ENCODE measurements around the gene ABTB2. TPM values are rescaled to one million over a fixed set of nuclear protein-coding genes. Genes with fewer than 3 reads are reported as not detected.

ABTB2 gene
- polyA plus RNA-seq, 1 of the 3 experiments (the other 2 are of a cell fraction), result 7.8 TPM

- Histone ChIP-seq H3F3A (replicated peaks; ENCODE audit: insufficient read depth) (no peaks in the 10 kb centered on the region), H3K4me3 (ENCODE audit: low read depth in 2 of 2, low read length in 1 of 2) (no peak overlapping the region), H3K27me3 (ENCODE audit: insufficient read depth) (no peaks in the 10 kb centered on the region), H3K4me2 (no peak overlapping the region), H3K9ac (no peak overlapping the region), H3K9me2 (no peaks in the 10 kb centered on the region), H2AFZ (ENCODE audit: low read depth) (no peak overlapping the region), H3K9me3 (no peaks in the 10 kb centered on the region), H3K27ac (ENCODE audit: low read depth in 2 of 2, low read length in 1 of 2) (no peak overlapping the region), H3K4me1 (ENCODE audit: control insufficient read depth in 1 of 2, insufficient read depth in 2 of 2, low read depth in 1 of 2, low read length in 1 of 2) (peaks cover 5 to 6% of the 10 kb centered on the region in 2 experiments; a peak in 2 of 4 replicates), H3K36me3 (replicated peaks in 1 of 2; ENCODE audit: control insufficient read depth in 1 of 2, insufficient read depth in 2 of 2, low read length in 1 of 2) (no peaks in the 10 kb centered on the region), H3K79me2 (ENCODE audit: insufficient read depth) (no peaks in the 10 kb centered on the region), H4K20me1 (ENCODE audit: insufficient read depth) (no peaks in the 10 kb centered on the region)
- CTCF ChIA-PET, result interaction anchor here (1.0 to 12.0 kb wide), 21 partner anchors 10 to 332 kb away, joined by 3 to 240 read pairs (median 22); partner anchors contain the start of gene ABTB2
- 93% methylated on average over 7 of the region's 7 CpGs for WGBS (ENCODE audit: low lambda C conversion rate)
- no peak for DNase-seq
- POLR2A ChIA-PET, result no interaction called here
- TF ChIP-seq CTCF (IDR thresholded peaks at IDR 0.05) (no peak), SMC3 (IDR thresholded peaks at IDR 0.05; ENCODE audit: low read depth, low read length) (no peak), JUND (IDR thresholded peaks at IDR 0.05) (no peak), GATA2 (CRISPR knock-in tag; IDR thresholded peaks at IDR 0.05) (no peak), USF2 (IDR thresholded peaks at IDR 0.05; ENCODE audit: borderline replicate concordance, low read depth, low read length) (no peak), NRF1 (IDR thresholded peaks at IDR 0.05; ENCODE audit: low read depth, low read length) (no peak), EZH2phosphoT487 (IDR thresholded peaks at IDR 0.05; ENCODE audit: borderline replicate concordance, low read depth) (no peak), MEF2A (IDR thresholded peaks at IDR 0.05; ENCODE audit: borderline replicate concordance, low read depth) (no peak), SIN3A (IDR thresholded peaks at IDR 0.05; ENCODE audit: borderline replicate concordance, low read depth, low read length) (no peak)
These were observed 182.4 kb downstream of the ABTB2 start for GRCh38 chr11:34175284-34176019.

GRCh38 chr11:34174412-34175041 is 183.3 kb downstream of the ABTB2 start:
- Histone ChIP-seq H3F3A (replicated peaks; ENCODE audit: insufficient read depth) (no peaks in the 10 kb centered on the region), H3K4me1 (ENCODE audit: control insufficient read depth in 1 of 2, insufficient read depth in 2 of 2, low read depth in 1 of 2, low read length in 1 of 2) (peaks cover 5 to 10% of the 10 kb centered on the region in 2 experiments; a peak in 2 of 4 replicates), H3K27me3 (ENCODE audit: insufficient read depth) (no peaks in the 10 kb centered on the region), H4K20me1 (ENCODE audit: insufficient read depth) (no peaks in the 10 kb centered on the region), H2AFZ (ENCODE audit: low read depth) (no peak overlapping the region), H3K79me2 (ENCODE audit: insufficient read depth) (no peaks in the 10 kb centered on the region), H3K4me3 (ENCODE audit: low read depth in 2 of 2, low read length in 1 of 2) (peak overlapping the region; percentile 27 to 47; a peak in 2 of 4 replicates), H3K9me3 (no peaks in the 10 kb centered on the region), H3K4me2 (peak overlapping the region; percentile 64), H3K36me3 (replicated peaks in 1 of 2; ENCODE audit: control insufficient read depth in 1 of 2, insufficient read depth in 2 of 2, low read length in 1 of 2) (no peaks in the 10 kb centered on the region), H3K9me2 (no peaks in the 10 kb centered on the region), H3K27ac (ENCODE audit: low read depth in 2 of 2, low read length in 1 of 2) (no peak overlapping the region), H3K9ac (no peak overlapping the region)
- peak; percentile 95 for DNase-seq
- 18% methylated on average over 20 of the region's 33 CpGs for WGBS (ENCODE audit: low lambda C conversion rate)
- ChIA-PET CTCF (interaction anchor here (0.6 to 12.0 kb wide), 76 partner anchors 8 to 366 kb away, joined by 3 to 240 read pairs (median 5); partner anchors contain the start of gene ABTB2), POLR2A (interaction anchor here (0.6 to 1.4 kb wide), 5 partner anchors 13 to 183 kb away, joined by 3 to 20 read pairs (median 4); partner anchors contain the start of genes ABTB2 and NAT10)
- TF ChIP-seq TAF1 (IDR thresholded peaks at IDR 0.05; ENCODE audit: borderline replicate concordance, low read depth, low read length) (no peak), FOXM1 (IDR thresholded peaks at IDR 0.05; ENCODE audit: low read depth) (0 out of 2 replicates have a peak, but pooled peaks have one; percentile 33), CHD2 (IDR thresholded peaks at IDR 0.05; ENCODE audit: low read length, partially characterized antibody) (peak; percentile 57), NFIC (IDR thresholded peaks at IDR 0.05; ENCODE audit: borderline replicate concordance) (no peak), CTCF (IDR thresholded peaks at IDR 0.05) (peak; percentile 90), IRF3 (IDR thresholded peaks at IDR 0.05; ENCODE audit: low read depth, low read length) (no peak), SMC3 (IDR thresholded peaks at IDR 0.05; ENCODE audit: low read depth, low read length) (peak; percentile 100), PBX3 (IDR thresholded peaks at IDR 0.05) (no peak), NRF1 (IDR thresholded peaks at IDR 0.05; ENCODE audit: low read depth, low read length) (peak; percentile 28; the same call in 1 of the 2 replicates), FOSL2 (IDR thresholded peaks at IDR 0.05; ENCODE audit: borderline replicate concordance, low read depth) (no peak), RFX5 (IDR thresholded peaks at IDR 0.05; ENCODE audit: low read length) (no peak)

Data from SK-N-SH (cell line).